Left renal cortex interstitium (tissue), 4 donors: Measurements from ENCODE around the gene MYO7A. TPM values are rescaled to one million over a fixed set of nuclear protein-coding genes. Genes with fewer than 3 reads are reported as not detected.

Source experiments
- DNase-seq, 4 donors: peaks; one replicate each; pipeline ENCODE4 v3.0.0-alpha.2; 2013; ENCODE audit warnings: low read depth in 4 of 4, low spot score in 2 of 4, missing footprints in 1 of 4
- polyA plus RNA-seq, 4 donors: library from polyadenylated mRNA; unstranded; fragments of 120-200 nt; gene quantifications; one replicate each; pipeline ENCODE4 v1.2.1, GENCODE V29; 2013; ENCODE audit not compliant: insufficient read length in 4 of 4

The MYO7A gene
- polyA plus RNA-seq, 4 donors = 1.9 to 4.6 (median 3.2) TPM

DNA sequence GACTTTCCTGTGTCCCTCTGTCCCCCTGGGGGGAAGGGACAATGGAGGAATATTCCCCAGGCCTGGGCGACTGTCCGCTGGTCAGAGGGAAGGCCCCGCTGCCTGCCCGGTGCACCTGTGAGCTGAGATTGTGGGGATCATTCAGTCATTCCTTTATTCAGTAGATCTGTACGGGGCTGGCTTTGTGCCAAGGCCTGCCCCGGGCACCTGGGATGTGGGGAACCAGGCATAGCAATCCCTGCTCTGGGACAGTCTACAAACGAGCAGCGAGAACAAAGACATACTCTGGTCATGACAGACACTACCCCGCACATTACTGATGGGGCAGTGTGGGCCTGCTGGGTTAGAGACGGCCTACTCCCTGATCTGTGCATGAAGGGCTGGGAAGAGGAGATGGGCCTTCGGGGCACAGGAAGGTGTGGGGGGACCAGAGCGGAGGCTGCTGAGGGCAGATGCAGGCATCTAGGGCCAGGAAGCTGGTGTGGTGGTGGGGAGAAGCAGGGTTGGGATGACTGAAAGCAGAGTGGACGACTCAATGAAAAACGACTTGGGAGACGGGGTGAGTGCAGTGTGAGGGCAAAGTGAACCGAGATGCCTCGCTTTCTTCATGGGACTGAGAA is 1.8 kb upstream of the MYO7A start:
- no peak for DNase-seq

DNA sequence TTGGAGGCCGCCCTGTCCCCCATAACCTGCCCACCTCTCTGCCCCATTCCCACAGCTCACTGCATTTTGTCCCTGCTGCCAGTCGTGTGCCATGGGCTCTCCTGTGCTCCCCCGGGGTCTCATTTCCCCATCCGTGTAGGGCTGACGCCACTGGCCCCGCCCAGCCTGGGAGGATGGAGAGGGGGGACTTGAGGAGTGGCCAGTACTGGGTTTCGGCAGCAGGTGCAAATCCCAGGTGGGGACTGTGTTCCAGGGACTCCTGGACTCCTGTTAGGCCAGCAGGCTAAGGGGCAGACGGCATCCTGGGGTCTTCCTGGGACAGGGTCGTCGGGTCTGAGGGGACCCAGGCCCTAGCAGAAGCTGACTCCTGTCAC is 1.2 kb upstream of the MYO7A start:
- DNase-seq = no peak

DNA sequence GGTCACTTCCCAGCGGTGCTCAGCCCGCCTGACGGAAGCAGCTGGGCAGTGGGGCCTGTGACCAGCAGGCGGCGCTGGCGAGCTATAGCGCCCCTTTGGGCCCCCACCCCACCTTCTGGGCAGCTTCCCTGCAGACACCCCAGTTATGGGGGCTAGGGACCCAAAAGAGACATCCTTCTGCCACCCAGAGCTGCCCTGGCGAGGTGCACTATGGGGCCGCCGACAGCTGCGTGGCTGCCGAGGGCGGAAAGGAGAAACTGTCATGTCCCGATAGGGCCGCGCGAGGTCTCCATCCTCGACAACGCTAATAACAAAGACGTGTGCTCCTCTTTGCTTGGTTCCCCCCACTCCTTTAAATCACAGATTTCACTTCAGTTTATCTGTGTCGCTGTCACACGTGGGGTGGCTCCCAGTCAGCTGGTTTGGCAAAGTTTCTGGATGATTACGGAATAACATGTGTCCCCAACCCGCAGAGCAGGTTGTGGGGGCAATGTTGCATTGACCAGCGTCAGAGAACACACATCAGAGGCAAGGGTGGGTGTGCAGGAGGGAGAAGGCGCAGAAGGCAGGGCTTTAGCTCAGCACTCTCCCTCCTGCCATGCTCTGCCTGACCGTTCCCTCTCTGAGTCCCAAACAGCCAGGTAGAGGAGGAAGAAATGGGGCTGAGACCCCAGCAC is 673 bp upstream of the MYO7A start:
- peak in 3 of 4 donors; percentile 41 to 58 (median 50) for DNase-seq

DNA sequence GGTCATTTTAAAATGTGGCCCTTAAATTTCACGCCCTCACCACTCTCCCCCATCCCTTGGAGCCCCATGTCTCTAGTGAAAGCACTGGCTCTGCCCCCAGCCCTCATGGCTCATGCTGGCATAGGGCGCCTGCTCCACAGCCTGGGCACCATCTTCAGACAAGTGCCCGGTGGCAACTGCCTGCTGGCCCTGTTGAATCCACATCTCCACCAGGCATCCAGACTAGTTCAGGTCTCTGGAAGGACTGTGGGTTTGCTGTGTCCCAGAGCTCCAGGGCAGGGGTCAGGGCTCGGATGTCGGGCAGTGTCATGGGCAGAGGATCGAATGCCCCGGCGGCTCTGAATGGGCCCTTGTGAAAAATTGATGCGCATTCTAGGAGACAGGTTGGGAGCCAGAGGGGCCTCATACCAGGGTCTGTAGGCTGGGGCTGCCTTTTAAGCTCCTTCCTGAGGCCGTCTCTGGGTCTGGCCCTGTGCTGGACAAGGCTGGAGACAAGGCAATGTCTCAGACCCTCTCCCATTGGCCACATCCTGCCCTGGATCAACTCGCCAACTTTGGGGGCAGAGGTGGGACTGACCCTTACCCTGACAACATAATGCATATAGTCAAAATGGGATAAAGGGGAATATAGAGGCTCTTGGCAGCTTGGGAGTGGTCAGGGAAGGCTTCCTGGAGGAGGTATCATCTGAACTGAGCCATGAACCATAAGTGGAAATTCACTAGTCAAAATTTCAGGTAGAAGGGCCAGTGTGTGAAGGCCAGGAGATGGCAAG is 1.2 kb downstream of the MYO7A start:
- no peak for DNase-seq

DNA sequence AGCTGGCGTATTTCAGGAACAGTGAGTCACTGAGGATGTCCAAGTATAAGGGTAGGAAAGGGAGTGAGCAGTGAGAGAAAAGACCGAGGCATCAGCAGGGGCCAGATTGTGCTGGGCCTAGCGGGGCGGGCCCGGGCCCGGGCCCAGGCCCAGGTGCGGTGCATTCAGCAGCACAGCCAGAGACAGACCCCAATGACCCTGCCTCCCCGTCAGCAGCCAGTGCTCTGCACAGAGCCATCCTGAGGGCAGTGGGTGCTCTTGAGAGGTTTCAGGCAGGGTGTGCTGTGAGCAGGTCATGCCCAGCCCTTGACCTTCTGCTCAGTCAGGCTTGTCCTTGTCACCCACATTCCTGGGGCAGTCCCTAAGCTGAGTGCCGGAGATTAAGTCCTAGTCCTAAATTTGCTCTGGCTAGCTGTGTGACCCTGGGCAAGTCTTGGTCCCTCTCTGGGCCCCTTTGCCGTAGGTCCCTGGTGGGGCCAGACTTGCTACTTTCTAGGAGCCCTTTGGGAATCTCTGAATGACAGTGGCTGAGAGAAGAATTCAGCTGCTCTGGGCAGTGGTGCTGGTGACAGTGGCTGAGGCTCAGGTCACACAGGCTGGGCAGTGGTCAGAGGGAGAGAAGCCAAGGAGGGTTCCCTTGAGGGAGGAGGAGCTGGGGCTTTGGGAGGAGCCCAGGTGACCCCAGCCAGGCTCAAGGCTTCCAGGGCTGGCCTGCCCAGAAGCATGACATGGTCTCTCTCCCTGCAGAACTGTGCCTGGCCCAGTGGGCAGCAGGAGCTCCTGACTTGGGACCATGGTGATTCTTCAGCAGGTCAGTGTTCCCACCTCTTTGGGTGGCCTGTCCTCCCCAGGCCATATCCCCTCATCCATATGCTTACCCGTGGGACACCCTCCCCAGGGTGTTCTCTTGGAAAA is 2.1 kb downstream of the MYO7A start:
- DNase-seq = no peak

DNA sequence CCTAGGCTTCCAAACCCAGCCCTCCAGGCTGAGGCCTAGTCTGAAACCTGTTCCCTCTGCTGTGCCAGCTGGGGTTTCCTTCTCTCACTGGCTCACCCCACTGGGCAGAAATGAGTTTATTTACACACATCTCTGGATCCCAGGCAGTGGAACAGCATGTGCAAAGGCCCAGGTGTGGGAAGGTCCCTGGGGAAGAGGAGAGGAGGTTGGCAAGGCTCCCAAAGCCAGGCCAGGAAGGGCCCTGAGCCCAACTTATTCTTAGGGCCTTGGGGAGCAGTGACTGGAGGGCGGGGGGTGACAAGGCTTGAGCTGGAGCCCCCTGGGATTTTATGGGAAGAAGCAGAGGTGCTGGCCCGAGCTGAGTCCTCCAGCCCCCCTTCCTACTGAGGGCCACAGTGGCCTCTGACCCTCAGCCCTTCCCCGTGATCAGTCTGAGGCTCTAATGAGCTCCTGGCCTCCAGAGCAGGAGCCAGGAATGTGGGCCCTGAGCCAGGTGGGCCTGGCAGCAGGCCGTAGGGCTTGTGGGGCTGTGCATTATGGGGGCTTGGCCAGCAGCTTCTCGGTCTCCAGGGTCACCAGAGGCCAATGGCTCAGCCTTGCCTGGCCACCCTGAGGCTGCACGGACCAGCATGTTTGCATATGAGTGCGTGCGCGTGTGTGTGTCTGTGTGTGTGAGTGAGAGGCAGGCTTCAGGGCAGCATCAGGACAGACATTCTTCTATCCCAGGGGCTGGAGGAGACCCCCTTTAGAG is 2.9 kb downstream of the MYO7A start:
- no peak for DNase-seq

DNA sequence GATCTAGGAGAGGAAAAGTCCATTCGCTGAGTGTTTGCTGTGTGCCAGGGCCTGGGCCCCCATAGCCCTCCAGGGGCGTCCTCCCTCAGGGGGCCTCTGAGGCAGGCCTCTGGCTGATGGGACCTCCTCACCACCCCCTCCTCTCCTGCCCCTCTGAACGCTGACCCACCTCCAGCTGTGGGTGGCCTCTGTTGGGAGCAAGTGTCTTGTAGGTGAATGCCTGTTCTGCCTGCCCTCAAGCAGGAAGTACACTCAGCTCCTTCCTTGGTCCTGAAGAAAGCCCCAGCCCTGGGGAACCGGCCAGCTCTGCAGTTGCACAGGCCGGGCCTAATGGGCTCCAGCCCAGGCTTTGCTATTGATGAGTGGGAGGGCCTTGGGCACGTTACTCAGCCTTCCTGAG is 3.5 kb downstream of the MYO7A start:
- DNase-seq = no peak

DNA sequence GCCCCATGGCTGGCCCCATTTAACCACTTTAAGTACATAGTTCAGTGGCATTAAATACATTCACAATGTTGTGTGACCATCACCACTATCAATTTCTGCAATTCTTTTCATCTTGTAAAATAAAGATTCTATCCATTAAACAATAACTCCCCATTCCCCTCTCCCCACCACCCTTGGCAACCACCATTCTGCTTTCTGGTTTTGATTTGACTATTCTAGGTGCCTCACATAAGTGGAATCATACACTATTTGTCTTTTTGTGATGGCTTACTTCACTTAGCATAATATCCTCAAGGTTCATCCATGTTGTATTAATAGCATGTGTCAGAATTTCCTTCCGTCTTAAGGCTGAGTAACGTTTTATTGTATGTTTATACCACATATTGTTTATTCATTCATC is 7.0 kb downstream of the MYO7A start:
- no peak for DNase-seq

DNA sequence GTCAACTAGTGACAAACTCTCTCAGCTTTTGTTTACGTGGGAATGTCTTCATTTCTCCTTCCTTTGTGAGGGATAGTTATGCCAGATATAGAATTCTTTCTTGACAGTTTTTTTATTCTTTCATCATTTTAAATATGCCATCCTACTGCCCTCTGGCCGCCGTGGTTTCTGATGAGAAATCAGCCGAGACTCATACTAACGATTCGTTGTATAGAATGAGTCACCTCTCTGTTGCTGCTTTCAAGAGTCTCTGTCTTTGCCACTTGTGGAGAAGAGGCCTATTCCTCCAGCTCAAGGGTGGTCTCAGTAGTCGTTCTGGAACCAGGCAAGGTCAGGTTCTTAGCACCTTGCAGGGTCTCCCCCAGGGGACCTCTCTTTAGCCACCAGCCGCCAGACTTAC is 8.0 kb downstream of the MYO7A start:
- no peak for DNase-seq

DNA sequence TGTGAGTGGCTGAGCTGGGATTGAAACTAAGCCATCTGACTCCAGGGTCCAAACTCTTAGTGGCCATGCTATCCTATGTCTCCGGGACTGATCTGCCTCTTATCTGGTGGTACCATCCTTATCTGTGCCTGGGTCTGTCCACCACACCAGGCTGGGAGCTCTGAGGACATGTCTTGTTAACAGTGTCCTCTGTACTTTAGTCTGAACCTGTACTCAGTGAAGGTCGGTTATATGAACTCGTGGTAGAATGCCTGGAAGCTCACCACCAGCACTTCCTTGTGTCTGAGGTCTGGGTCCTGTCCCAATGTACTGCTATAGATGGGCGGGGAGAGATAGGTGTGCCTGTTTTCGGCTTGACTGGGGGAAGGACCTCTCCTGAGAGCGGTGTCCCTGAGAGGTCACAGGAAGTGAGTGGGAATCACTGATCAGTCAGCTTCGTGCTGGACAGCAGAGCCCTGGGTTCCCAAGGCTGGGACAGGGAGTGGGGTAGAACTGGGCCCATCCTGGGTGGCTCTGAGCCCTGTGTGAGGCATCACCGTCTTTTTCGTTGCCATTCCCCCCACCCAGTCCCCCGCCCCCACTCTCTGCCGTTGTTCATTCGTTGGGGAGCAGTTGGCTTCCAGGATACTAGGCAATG is 8.9 kb downstream of the MYO7A start:
- no peak for DNase-seq

DNA sequence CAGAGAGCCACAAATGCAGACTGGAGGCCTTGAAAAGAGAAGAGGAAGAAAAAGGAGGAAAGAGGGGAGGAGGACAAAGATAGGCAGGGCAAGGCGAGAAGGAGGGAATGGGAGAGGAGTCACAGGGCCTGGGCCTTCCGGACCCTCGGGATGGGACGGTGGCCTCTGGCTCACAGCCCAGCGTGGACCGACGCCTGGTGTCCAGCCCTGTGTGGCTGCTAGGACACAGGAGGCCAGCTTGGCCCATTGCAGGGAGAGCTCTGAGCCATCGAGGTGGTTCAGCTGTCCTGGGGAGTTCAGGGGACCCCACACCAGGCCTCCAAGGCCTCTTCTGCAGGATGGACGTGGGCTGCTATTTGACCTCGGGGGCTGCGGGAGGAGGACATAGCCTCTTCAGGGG is 9.4 kb downstream of the MYO7A start:
- DNase-seq = no peak

DNA sequence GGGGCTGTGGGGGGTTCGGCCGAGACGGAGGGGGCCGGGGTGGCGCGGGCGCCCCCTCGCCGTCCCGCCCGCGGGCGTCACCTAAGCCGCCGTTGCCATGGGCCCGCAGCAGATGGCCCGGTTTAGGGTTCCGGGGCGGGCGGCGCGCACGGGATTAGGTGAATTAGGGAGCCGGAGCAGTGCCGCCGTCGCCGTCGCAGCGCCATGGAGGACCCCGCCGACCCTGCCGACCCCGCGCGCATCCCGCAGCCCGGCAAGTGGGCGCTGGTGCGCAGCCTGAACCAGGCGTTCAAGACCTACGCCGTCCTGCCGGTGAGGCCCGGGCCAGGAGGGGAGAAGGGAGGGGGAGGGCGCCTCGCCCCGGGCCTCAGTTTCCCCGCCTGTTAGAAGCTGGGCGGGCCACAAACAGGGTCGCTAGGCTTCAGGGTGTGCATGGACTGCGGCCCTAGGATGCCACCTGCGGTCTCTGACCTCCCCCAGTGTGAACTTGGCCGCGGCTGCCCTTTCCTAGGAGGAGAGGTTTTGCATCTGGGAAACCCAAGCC is 10.1 kb downstream of the MYO7A start:
- no peak for DNase-seq

DNA sequence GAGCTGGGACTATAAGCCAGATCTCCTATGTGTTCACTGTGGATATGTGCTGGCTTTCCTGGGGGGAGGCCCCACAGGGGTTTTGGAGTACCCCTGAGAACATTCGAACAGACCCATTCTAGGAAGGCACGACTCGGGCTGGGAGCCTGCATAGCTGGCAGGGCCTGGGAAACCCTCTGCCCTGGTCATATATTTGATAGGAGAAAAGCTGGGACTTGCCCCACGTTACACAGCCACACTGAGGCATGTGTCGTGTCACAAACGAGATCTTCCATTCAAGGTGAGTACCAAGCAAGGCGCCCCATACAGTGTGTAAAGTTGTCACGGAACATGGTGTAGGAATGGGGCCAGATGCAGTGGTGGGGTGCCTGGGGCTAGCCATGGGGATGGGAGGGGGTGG is 11.2 kb downstream of the MYO7A start:
- no peak for DNase-seq

DNA sequence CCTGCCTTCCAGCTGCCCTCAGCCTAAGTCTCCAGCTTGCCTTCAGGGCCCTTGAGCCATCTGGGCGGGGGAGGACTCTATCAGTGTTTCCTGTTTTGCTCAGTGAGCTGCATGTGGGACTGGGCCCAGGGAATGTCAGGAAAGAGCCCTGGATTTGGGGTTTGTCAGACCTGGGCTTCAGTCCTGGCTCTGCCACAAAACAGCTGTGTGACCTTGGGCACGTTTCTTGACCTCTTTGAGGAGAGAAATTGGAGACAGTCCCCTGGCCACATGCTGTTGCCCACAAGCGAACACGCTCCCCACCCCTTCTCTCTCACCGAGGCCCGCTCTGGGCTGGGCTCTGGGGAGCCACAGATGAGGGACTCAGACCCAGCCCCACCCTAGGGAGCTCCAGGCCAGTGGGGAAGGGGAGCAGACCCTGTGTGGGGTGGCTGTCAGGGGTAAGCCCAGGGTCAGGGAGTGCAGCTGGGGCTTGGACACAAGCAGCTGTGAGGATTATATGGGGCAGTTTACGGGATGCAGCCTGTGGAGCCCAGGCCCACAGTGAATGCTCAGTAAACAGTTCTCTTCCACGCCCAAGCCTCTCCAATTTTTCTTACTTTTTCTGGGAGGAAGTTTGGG is 12.3 kb downstream of the MYO7A start:
- DNase-seq = no peak

DNA sequence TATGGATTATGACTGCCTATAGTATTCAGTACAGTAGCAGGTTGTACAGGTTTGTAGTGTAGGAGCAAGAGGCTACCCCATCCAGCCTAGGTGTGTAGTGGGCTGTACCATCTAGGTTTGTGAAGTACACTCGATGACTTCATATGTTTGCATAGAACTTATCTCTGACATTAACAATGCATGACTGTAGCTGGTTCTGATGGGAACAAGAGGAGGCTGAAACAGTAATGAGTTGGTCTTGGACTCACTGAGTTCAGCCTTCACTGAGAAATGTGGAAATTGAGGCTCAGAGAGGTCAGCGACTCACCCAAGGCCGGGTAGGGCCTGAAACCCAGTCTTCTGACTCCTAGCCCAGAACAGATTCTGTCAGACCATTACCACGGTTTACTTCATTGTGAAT is 13.0 kb downstream of the MYO7A start:
- no peak for DNase-seq

DNA sequence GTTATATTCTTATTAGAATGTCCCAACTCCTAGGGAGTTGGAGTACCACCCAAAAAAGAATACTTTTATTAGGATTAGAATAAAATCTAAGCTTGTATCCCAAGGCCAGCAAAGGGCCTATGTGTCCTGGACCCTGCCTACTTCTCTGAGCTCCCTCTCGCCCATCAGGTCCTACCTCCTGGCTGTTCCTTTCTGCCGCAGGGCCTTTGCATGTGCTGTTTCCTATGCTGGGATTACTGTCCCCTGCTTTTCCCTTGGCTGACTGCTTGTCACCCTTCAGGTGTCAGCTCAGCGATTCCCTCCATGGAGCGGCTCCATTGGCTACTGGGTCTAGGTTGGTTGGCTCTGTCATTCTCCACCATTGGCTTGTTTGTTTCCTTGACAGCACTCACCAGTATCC is 13.4 kb downstream of the MYO7A start:
- no peak for DNase-seq

DNA sequence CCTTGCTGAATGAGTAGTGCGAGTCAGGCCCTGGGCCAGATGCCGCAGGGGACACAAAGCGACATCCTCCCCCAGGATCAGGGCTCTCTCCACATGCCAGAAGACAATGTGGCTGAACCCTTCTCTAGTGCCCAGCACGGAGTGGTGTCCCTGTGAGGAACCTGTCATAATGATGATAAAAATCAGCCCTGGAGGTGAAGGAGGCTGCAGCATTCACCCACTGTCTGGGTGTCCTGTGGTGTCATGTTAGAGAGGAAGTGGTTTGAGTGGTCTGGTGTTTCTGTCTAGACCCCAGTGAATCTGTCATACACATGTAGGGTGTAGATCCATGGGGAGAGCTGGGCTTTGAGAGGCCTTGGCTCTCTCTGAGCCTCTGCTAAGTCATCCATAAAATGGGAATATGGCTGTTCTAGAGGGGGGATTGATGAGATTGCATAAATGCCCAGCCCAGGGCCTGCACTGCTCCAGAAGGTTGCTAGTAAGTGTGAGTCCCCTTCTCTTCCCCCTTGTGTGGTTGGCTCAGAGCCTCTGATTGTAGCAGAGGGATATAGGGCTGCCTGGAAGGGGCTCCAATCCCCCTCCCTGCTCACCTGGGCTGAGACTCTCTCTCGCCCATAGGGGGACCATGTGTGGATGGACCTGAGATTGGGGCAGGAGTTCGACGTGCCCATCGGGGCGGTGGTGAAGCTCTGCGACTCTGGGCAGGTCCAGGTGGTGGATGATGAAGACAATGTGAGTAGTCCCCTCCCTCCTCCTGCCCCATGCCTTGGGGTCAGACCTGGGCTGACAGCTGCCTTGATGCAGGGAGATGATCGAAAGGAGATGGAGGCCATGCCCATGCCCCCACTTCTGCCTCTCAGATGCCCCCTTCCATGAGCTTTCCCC is 14.3 kb downstream of the MYO7A start:
- no peak for DNase-seq

DNA sequence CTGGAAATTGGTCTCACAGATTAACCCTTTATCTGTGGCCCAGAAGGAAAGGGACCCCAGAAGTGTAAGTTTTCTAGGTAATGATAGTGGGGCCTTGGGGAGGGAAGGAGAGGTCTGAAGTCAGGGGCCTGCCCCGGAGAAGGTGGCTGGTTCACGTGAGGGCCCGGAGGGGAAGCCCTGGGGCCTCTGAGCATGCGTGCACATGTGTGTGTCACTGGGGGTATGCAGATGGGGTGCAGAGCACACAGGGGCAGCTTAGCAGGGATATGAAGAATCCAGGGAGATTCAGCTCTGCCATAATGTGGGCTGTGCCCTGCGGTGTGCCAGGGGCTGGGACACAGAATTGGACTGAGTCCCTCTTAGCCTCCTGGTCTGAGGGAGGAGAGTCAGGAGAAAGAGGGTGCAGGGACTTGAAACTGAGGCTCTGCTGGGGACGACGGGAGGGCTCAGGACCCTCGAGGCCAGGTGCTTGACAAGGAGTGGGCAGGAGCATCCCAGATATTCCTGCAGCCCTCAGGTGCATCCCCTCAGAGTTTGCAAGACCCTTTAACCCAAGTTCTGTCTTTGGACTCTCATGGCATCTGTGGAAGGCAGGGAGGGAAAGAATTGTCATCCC is 15.5 kb downstream of the MYO7A start:
- no peak for DNase-seq
